Measurements from ENCODE around the gene PP2D1.
A peak's percentile ranks its signal among the peaks of the same experiment; 100 is the strongest.
"Not testable (repeated sequence)": the region's sequence is repeated elsewhere in the genome, so short reads cannot be mapped to it uniquely, and the experiment has no call there.

PP2D1 gene

GRCh38 chr3:20039765-20040547 lies 27.9 kb upstream of the PP2D1 start, which contains the start of gene KAT2B:
Gene KAT2B, plus strand, starts transcription at chr3:20040446. Its CDS starts 32 bp downstream, at chr3:20040478.
- DNase-seq: peak; percentile 80

GRCh38 chr3:20039466-20039764 lies 27.4 kb upstream of the PP2D1 start:
- DNase-seq: no peak

- no peak for DNase-seq
Observed at GRCh38 chr3:20038699-20039465, 26.8 kb upstream of the PP2D1 start.

GRCh38 chr3:20037255-20037996 lies 25.4 kb upstream of the PP2D1 start:
- no peak for DNase-seq

GRCh38 chr3:20035019-20035418 lies 23.0 kb upstream of the PP2D1 start:
- DNase-seq: no peak

GRCh38 chr3:20031939-20032338 lies 19.9 kb upstream of the PP2D1 start:
- not testable (repeated sequence) for DNase-seq

GRCh38 chr3:20028905-20029331 lies 16.9 kb upstream of the PP2D1 start:
- no peak for DNase-seq

- DNase-seq: no peak
Observed at GRCh38 chr3:20027136-20027535, 15.1 kb upstream of the PP2D1 start.

GRCh38 chr3:20023623-20024405 lies 11.8 kb upstream of the PP2D1 start:
- no peak for DNase-seq

- DNase-seq: no peak
Observed at GRCh38 chr3:20022954-20023622, 11.0 kb upstream of the PP2D1 start.

- not testable (repeated sequence) for DNase-seq
Observed at GRCh38 chr3:20016076-20016475, 4.0 kb upstream of the PP2D1 start.

- DNase-seq: no peak
Observed at GRCh38 chr3:20015525-20015924, 3.5 kb upstream of the PP2D1 start.

GRCh38 chr3:20013396-20013795 lies 1.3 kb upstream of the PP2D1 start:
- no peak for DNase-seq

- no peak for DNase-seq
Observed at GRCh38 chr3:20008646-20009045, 3.4 kb downstream of the PP2D1 start.

- DNase-seq: no peak
Observed at GRCh38 chr3:20007960-20008359, 4.1 kb downstream of the PP2D1 start.

- no peak for DNase-seq
Observed at GRCh38 chr3:20001932-20002331, 10.1 kb downstream of the PP2D1 start.

- no peak for DNase-seq
Observed at GRCh38 chr3:19997502-19997901, 14.6 kb downstream of the PP2D1 start.

- DNase-seq: no peak
Observed at GRCh38 chr3:19994796-19995195, 17.3 kb downstream of the PP2D1 start.

- not testable (repeated sequence) for DNase-seq
Observed at GRCh38 chr3:19988904-19989303, 23.2 kb downstream of the PP2D1 start.

- no peak for DNase-seq
Observed at GRCh38 chr3:19972054-19972453, 40.0 kb downstream of the PP2D1 start.

GRCh38 chr3:19970327-19970726 lies 41.7 kb downstream of the PP2D1 start:
- no peak for DNase-seq

GRCh38 chr3:19967812-19968211 lies 44.3 kb downstream of the PP2D1 start:
- DNase-seq: no peak

Data from activated gamma-delta T cell treated with Interleukin-2 at 50 U/mL for 16 hours (primary cell).